Thyroid gland (tissue), 4 donors: ENCODE data around the gene GRM8. TPM values are rescaled to one million over a fixed set of nuclear protein-coding genes. Genes with fewer than 3 reads are reported as not detected.

Experiments
- DNase-seq, 2 donors: peaks; one replicate each; pipeline ENCODE4 v3.0.0-alpha.2; 2019
- H3K27ac ChIP-seq, 3 donors: fragments of 200-600 bp; sonication (generic); 1 replicate in 2 of 3; 2 replicates in 1 of 3; pipeline ENCODE4 v1.5.1; 2016 to 2019; ENCODE audit warnings: mild to moderate bottlenecking in 1 of 3, moderate library complexity in 1 of 3
- H3K27me3 ChIP-seq: fragments of 200-600 bp; sonication (generic); one replicate; pipeline ENCODE4 v1.5.1; 2019
- H3K36me3 ChIP-seq, 2 donors: fragments of 200-600 bp; sonication (generic); one replicate each; pipeline ENCODE4 v1.5.1; 2016 to 2019
- H3K4me1 ChIP-seq, 2 donors: fragments of 200-600 bp; sonication (generic); one replicate each; pipeline ENCODE4 v1.5.1; 2017 to 2019
- H3K4me3 ChIP-seq, 3 donors: fragments of 200-600 bp; sonication (generic); replicated peaks in 1 of 3; 1 replicate in 2 of 3; 2 replicates in 1 of 3; pipeline ENCODE4 v1.5.1; 2016; ENCODE audit warnings: mild to moderate bottlenecking in 1 of 3
- H3K9me3 ChIP-seq: fragments of 200-600 bp; sonication (generic); one replicate; pipeline ENCODE4 v1.5.1; 2017
- POLR2A ChIP-seq, 2 donors: fragments of 450-650 bp; IDR thresholded peaks; one replicate each; pipeline ENCODE4 v1.6.1; 2017; ENCODE audit warnings: antibody characterized with exemption in 2 of 2, mild to moderate bottlenecking in 2 of 2, moderate library complexity in 1 of 2
- WGBS, 2 donors: methylation state at CpG; one replicate each; pipeline ENCODE4 v1.1.5; 2017; 5-methylcytosine and 5-hydroxymethylcytosine counted together
- intact Hi-C: fragments of 100-400 bp; cut with DNase I; formaldehyde crosslinking; loops from one replicate; pipeline ENCODE4 v1.15.1; 2023
- total RNA-seq, 4 donors: library from RNA; depleted of rRNA; stranded (reverse); fragments of >200 nt; gene quantifications; one replicate each; pipeline ENCODE4 v1.2.3, GENCODE V29; 2016
- TF ChIP-seq, protein P1 (sequence below), 6 experiments: fragments of 200-600 bp in 3 of 6; fragments of 450-650 bp in 3 of 6; sonication (generic) in 3 of 6; IDR thresholded peaks; one replicate each; pipeline ENCODE4 v1.5.1; 2016 to 2019; ENCODE audit warnings: antibody characterized with exemption in 6 of 6, mild to moderate bottlenecking in 2 of 6, inconsistent platforms in 1 of 6, moderate library complexity in 1 of 6

GRM8 gene
- total RNA-seq, 4 donors from 2014 or later: 0.54 to 9.5 (median 4.8) TPM

DNA sequence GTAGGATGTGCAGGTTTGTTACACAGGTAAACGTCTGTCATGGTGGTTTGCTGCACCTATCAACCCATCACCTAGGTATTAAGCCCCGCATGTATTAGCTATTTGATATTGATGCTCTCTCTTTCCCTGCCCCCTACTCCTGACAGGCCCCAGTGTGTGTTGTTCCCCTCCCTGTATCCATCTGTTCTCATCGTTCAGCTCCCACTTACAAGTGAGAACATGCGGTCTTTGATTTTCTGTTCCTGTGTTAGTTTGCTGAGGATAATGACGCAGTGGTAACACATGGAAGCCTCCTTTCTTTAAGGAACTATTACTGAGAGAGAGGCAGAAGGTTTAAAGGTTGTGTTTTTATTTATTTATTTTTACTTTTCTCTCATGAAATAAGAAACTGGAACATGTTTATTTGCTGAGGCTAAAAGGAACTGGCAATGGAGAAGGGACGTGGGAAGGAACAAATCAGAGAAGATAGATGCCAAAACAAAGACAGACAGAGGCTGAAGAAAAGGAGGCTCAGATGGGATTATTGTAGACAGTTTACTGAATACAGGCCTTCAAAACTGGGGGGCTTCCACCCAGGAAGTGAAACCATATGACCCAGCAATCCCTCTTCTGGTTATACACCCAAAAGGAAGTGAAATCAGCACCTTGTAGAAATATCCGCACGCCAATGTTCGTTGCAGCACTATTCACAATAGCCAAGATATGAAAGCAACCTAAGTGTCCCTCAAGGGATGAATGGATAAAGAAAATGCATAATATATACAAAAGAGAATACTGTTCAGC, 556.3 kb downstream of the GRM8 start:
- Histone ChIP-seq H3K4me3 (no peak overlapping the region), H3K27ac (no peak overlapping the region), H3K4me1 (no peaks in the 10 kb centered on the region), H3K9me3 (no peaks in the 10 kb centered on the region), H3K36me3 (no peaks in the 10 kb centered on the region), H3K27me3 (no peaks in the 10 kb centered on the region)
- intact Hi-C loops: no loop called here
- TF ChIP-seq POLR2A (IDR thresholded peaks at IDR 0.05): no peak
- TF ChIP-seq, protein P1, sequence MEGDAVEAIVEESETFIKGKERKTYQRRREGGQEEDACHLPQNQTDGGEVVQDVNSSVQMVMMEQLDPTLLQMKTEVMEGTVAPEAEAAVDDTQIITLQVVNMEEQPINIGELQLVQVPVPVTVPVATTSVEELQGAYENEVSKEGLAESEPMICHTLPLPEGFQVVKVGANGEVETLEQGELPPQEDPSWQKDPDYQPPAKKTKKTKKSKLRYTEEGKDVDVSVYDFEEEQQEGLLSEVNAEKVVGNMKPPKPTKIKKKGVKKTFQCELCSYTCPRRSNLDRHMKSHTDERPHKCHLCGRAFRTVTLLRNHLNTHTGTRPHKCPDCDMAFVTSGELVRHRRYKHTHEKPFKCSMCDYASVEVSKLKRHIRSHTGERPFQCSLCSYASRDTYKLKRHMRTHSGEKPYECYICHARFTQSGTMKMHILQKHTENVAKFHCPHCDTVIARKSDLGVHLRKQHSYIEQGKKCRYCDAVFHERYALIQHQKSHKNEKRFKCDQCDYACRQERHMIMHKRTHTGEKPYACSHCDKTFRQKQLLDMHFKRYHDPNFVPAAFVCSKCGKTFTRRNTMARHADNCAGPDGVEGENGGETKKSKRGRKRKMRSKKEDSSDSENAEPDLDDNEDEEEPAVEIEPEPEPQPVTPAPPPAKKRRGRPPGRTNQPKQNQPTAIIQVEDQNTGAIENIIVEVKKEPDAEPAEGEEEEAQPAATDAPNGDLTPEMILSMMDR (IDR thresholded peaks at IDR 0.05): no peak
- no peak for DNase-seq
- 86% methylated on average over 9 of the region's 9 CpGs for WGBS, 2 donors

DNA sequence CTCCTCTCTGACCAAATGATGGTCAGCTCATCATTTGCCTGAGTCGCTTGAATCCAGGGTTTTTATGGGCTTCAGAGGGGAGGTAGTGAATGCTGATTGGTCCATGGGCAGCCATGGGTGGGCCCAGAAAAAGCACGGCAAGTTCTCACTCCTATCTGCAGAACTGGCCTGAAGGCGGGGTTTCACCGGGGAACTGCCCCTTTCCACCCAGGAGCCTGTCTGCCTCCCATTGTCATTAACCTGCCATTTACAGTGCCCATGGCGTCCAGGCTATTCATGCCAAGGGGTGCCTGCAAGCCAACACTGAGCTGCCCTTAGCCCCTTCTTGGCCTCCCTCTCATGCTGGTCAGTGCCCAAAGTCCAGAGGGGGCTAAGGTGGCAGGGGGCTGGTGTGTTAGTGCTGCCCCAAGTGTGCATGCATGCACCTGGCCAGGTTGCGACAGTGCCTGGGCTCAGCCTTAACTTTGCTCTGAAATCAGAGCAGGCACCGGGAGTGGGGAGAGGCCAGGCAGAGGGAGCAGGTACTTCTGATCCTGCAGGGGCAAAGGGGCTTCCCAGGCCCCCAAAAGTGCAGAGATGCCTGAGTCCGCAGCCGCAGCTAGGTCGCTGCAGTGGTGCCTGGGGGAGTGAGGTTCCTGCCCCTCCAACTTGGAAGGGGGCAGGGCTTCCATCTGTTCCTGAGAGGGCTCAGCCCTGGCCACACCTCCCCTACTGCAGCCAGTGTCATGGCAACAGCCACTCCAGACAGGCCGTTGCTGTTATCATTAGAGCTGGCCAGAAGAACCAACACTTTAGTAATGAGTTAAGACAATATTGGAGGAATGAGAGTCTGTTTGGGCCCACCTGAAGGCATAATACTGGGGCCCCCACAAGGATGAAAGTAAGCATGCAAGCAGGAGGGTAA, 561.6 kb downstream of the GRM8 start:
- 72 to 87% methylated on average over 7 to 11 of the region's 11 CpGs for WGBS, 2 donors
- TF ChIP-seq, protein P1 (IDR thresholded peaks at IDR 0.05): no peak
- TF ChIP-seq POLR2A (IDR thresholded peaks at IDR 0.05): no peak
- Histone ChIP-seq H3K27me3 (no peaks in the 10 kb centered on the region), H3K9me3 (no peaks in the 10 kb centered on the region), H3K4me3 (no peak overlapping the region), H3K36me3 (no peaks in the 10 kb centered on the region), H3K4me1 (no peaks in the 10 kb centered on the region), H3K27ac (no peak overlapping the region)
- no peak for DNase-seq
- intact Hi-C loops: no loop called here

DNA sequence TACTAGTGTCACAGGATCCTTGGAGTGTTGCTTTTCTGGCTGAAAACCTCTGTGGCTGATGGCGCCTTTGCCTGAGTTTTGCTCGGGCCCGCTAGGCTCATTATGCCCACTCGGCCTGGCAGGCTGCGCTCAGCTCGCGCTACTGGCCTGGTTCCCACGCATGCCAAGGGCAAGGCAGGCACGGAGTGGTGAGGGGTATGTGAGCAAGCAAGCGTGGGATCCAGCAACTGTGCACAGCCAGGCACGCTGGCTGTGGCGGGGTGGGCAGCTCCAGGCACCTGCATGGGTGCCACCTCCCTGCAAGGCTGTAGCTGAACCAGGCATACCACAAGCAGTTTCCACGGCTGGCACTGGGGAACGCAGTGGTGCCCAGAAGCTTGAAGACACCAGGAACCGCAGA, 562.6 kb downstream of the GRM8 start:
- Histone ChIP-seq H3K4me1 (no peaks in the 10 kb centered on the region), H3K9me3 (no peaks in the 10 kb centered on the region), H3K4me3 (no peak overlapping the region), H3K36me3 (no peaks in the 10 kb centered on the region), H3K27ac (no peak overlapping the region), H3K27me3 (no peaks in the 10 kb centered on the region)
- TF ChIP-seq, protein P1 (IDR thresholded peaks at IDR 0.05): no peak
- TF ChIP-seq POLR2A (IDR thresholded peaks at IDR 0.05): no peak
- intact Hi-C loops: no loop called here
- 95% methylated on average over 6 to 13 of the region's 15 CpGs for WGBS, 2 donors
- no peak for DNase-seq

DNA sequence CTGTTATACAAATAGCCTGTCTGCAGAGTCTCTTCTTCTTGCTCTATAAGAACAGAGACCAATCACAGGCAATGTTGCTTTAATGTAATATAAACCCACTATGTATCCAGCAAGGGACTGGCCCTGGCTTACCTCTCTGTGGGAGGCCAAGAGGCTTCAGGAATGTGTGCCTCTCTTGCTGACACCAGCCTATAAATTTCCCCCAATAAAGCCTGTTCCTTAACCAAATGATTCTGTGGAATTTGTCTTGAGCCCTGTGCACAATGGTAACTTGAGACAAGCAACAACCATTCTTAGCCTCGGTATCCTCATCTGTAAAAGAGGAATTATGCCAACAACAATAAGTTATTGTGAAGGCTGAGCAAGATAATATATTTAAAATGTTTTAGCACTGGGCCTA, 563.7 kb downstream of the GRM8 start:
- H3K27me3 ChIP-seq: no peaks in the 10 kb centered on the region
- H3K4me1 ChIP-seq: no peaks in the 10 kb centered on the region
- H3K27ac ChIP-seq: no peak overlapping the region
- H3K9me3 ChIP-seq: no peaks in the 10 kb centered on the region
- H3K4me3 ChIP-seq: no peak overlapping the region
- 66 to 73% methylated on average over 1 of the region's 1 CpG for WGBS, 2 donors
- intact Hi-C loops: no loop called here
- no peaks in the 10 kb centered on the region for H3K36me3 ChIP-seq
- no peak for DNase-seq
- TF ChIP-seq, protein P1 (IDR thresholded peaks at IDR 0.05): no peak
- TF ChIP-seq POLR2A (IDR thresholded peaks at IDR 0.05): no peak

DNA sequence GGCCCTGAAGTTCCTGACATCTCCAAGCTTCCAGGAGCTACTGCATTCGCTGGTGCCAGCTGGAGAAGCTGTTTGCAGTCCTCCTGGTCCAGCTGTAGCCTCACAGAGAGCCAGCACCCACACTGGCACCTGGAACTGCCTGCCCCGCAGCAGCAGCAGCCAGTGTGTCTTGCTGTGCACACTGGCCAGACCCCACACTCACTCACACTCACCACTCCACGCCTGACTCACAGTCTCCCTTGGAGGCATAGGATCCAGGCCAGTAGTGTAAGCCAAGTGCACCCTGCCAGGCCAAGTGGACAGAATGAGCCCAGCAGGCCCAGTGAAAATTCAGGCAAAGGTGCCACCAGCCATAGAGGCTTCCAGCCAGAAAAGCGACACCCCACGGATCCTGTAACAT, 566.3 kb downstream of the GRM8 start:
- no peak overlapping the region for H3K4me3 ChIP-seq
- no peaks in the 10 kb centered on the region for H3K9me3 ChIP-seq
- no peaks in the 10 kb centered on the region for H3K27me3 ChIP-seq
- H3K27ac ChIP-seq: no peak overlapping the region
- H3K4me1 ChIP-seq: no peaks in the 10 kb centered on the region
- 92 to 97% methylated on average over 3 to 4 of the region's 5 CpGs for WGBS, 2 donors
- TF ChIP-seq, protein P1 (IDR thresholded peaks at IDR 0.05): no peak
- TF ChIP-seq POLR2A (IDR thresholded peaks at IDR 0.05): no peak
- H3K36me3 ChIP-seq: no peaks in the 10 kb centered on the region
- no peak for DNase-seq
- intact Hi-C loops: no loop called here
